ENCODE results near the gene WDR26. TPM values are rescaled to one million over a fixed set of nuclear protein-coding genes. Genes with fewer than 3 reads are reported as not detected.
A peak's percentile ranks its signal among the peaks of the same experiment; 100 is the strongest.

The WDR26 gene
- total RNA-seq, 1 donor from 2014 or later: 60.7 TPM

DNA sequence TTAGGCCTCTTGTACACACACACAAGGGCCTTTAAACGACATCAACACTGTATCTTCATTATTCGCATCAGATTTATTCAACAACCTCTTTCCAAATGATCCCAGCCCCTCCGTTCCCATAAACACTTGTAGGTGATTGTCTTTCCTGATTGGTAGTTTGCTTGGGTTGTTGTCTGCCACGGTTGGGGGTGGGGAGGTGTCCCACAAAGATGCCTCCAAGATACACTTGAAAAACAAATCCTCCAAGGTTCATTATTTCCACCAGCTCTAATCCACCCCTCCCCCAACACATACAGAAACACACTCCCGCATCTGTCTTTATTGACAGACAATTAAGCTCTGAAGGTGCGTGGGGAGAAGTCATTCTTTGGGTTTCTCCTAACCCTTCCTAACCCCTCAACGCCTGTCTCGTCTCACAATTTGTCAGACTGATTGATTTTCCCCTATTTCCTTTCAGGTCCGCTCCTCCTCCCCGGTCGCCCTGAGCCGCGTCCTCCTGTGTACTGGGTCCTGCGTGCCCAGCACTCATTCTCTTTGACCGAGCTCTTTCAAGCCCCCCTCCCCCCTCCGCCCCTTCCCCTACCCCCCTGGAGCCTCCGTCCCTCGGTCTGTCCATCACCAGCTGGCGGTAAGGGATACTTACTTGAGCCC, 1.4 kb downstream of the WDR26 start:
- Histone ChIP-seq H3K27ac (replicated peaks) (peak overlapping the region; percentile 96), H3K4me3 (peak overlapping the region; percentile 91), H3K27me3 (ENCODE audit: low read depth) (no peaks in the 10 kb centered on the region), H3K4me1 (peaks cover 76% of the 10 kb centered on the region), H3K36me3 (peaks cover 16% of the 10 kb centered on the region), H3K9me3 (replicated peaks) (no peaks in the 10 kb centered on the region)
- no peak for DNase-seq
- TF ChIP-seq, protein P1, sequence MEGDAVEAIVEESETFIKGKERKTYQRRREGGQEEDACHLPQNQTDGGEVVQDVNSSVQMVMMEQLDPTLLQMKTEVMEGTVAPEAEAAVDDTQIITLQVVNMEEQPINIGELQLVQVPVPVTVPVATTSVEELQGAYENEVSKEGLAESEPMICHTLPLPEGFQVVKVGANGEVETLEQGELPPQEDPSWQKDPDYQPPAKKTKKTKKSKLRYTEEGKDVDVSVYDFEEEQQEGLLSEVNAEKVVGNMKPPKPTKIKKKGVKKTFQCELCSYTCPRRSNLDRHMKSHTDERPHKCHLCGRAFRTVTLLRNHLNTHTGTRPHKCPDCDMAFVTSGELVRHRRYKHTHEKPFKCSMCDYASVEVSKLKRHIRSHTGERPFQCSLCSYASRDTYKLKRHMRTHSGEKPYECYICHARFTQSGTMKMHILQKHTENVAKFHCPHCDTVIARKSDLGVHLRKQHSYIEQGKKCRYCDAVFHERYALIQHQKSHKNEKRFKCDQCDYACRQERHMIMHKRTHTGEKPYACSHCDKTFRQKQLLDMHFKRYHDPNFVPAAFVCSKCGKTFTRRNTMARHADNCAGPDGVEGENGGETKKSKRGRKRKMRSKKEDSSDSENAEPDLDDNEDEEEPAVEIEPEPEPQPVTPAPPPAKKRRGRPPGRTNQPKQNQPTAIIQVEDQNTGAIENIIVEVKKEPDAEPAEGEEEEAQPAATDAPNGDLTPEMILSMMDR (IDR thresholded peaks at IDR 0.05; ENCODE audit: borderline replicate concordance): no peak
- intact Hi-C loops (cut with micrococcal nuclease): no loop called here

DNA sequence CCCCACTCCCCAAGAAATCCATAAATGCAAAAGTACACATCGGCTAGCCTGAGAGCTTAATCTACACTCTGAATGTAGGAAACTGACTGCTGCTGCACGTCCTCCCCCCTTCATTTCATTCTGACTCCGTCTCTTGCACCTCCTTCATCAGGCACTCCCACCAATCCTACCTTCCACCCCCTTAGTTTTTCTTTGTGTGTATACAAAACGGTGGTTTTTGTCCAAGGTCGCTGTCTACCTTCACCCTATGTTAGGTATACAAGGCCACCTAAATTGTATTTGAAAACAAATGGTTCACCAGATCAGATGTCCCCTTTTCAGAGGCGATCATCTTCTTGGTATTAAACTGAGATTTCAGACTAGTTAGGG, 1.9 kb downstream of the WDR26 start:
- peaks cover 16% of the 10 kb centered on the region for H3K36me3 ChIP-seq
- DNase-seq: no peak
- TF ChIP-seq, protein P1 (IDR thresholded peaks at IDR 0.05; ENCODE audit: borderline replicate concordance): no peak
- H3K4me3 ChIP-seq: peak overlapping the region; percentile 91
- intact Hi-C loops (cut with micrococcal nuclease): no loop called here
- H3K27ac ChIP-seq (replicated peaks): peak overlapping the region; percentile 96
- H3K9me3 ChIP-seq (replicated peaks): no peaks in the 10 kb centered on the region
- no peaks in the 10 kb centered on the region for H3K27me3 ChIP-seq (ENCODE audit: low read depth)
- peaks cover 81% of the 10 kb centered on the region for H3K4me1 ChIP-seq

DNA sequence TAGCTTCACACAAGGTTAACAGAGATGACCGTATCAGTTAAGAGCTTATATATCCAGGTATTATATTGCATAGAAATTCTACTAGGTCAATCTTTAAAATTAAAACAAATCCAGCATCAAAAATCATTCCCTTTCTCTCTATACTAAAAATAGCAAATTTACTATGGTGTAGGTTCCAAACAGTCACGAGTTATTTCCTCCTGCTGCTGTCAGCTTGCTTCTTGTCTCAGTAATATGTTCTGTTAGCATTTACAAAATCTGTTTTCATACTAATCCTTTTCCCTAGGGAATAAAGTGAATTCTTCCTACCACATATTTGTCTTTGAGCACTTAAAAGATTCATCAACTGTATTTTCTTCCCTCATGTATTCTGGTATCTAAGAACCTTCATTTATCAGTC, 2.5 kb downstream of the WDR26 start:
- intact Hi-C loops (cut with micrococcal nuclease): no loop called here
- Histone ChIP-seq H3K27ac (replicated peaks) (peak overlapping the region; percentile 96), H3K4me3 (peak overlapping the region; percentile 91), H3K36me3 (peaks cover 16% of the 10 kb centered on the region), H3K4me1 (peaks cover 86% of the 10 kb centered on the region), H3K27me3 (ENCODE audit: low read depth) (no peaks in the 10 kb centered on the region), H3K9me3 (replicated peaks) (no peaks in the 10 kb centered on the region)
- no peak for DNase-seq
- TF ChIP-seq, protein P1 (IDR thresholded peaks at IDR 0.05; ENCODE audit: borderline replicate concordance): no peak

GRCh38 chr1:224431726-224432125, 2.9 kb downstream of the WDR26 start:
- intact Hi-C loops (cut with micrococcal nuclease): no loop called here
- no peaks in the 10 kb centered on the region for H3K9me3 ChIP-seq (replicated peaks)
- H3K36me3 ChIP-seq: peaks cover 17% of the 10 kb centered on the region
- no peak for DNase-seq
- no peaks in the 10 kb centered on the region for H3K27me3 ChIP-seq (ENCODE audit: low read depth)
- H3K4me3 ChIP-seq: peak overlapping the region; percentile 91
- peak overlapping the region; percentile 96 for H3K27ac ChIP-seq (replicated peaks)
- peaks cover 90% of the 10 kb centered on the region for H3K4me1 ChIP-seq
- TF ChIP-seq, protein P1 (IDR thresholded peaks at IDR 0.05; ENCODE audit: borderline replicate concordance): no peak

- Histone ChIP-seq H3K9me3 (replicated peaks) (no peaks in the 10 kb centered on the region), H3K27me3 (ENCODE audit: low read depth) (no peaks in the 10 kb centered on the region), H3K4me3 (peak overlapping the region; percentile 91), H3K4me1 (peaks cover 85% of the 10 kb centered on the region), H3K36me3 (peaks cover 28% of the 10 kb centered on the region), H3K27ac (replicated peaks) (peak overlapping the region; percentile 96)
- TF ChIP-seq, protein P1 (IDR thresholded peaks at IDR 0.05; ENCODE audit: borderline replicate concordance): no peak
- DNase-seq: no peak
- intact Hi-C loops (cut with micrococcal nuclease): no loop called here
Observed at GRCh38 chr1:224430511-224431113, 4.0 kb downstream of the WDR26 start.

Data from left ventricle myocardium inferior (tissue), 1 donor.